ENCODE measurements around the gene FLT4. TPM values are rescaled to one million over a fixed set of nuclear protein-coding genes. Genes with fewer than 3 reads are reported as not detected.
"Not testable (repeated sequence)": the region's sequence is repeated elsewhere in the genome, so short reads cannot be mapped to it uniquely, and the experiment has no call there.

The FLT4 gene
- polyA plus RNA-seq, 3 donors = not detected

DNA sequence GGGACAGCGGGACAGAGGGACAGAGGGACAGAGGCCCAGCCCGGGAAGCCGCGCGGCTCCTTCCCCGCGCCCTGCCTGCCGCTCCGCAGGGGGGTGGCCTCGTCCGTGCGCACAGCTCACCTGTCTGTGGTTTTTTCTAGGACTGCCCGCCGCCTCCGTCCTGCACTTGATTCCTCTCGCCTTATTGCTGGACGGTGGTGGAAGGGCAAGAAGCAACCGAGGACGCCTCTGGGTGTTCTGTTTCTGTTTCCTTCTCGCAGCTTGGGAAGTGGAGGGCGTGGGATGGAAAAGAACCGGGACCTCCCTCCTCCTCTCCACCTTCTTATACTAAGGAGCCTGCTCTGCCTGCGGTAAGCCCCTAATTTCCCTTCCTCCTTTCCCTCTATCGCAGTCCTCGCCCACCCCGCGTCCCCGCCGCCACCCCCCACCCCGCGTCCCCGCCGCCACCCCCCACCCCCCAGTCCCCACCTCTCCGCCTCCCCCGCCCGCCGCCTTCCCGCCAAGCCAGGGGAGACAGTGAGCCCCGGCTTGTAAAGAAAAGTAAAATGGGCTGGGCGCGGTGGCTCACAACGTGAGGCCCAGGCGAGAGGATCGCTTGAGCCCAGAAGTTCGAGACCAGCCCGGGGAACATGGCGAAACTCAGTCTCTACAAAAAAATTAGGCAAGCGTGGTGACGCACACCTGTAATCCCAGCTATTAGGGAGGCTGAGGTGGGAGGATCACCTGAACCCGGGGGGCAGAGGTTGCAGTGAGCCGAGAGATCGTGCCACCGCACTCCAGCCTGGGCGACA lies 9.6 kb upstream of the FLT4 start:
- no peaks in the 10 kb centered on the region for H3K79me2 ChIP-seq (ENCODE audit: insufficient read depth, low read length)
- no peaks in the 10 kb centered on the region for H3K4me1 Mint-ChIP-seq
- no peak overlapping the region for H3K4me3 ChIP-seq (replicated peaks in 1 of 3; ENCODE audit: low read depth in 2 of 3, low read length in 3 of 3)
- no peaks in the 10 kb centered on the region for H4K20me1 ChIP-seq (ENCODE audit: insufficient read depth, low read length)
- no peak overlapping the region for H3K9ac ChIP-seq (ENCODE audit: insufficient read depth, low read length, poor library complexity, severe bottlenecking)
- no peaks in the 10 kb centered on the region for H3K36me3 Mint-ChIP-seq
- no peaks in the 10 kb centered on the region for H3K4me1 ChIP-seq (ENCODE audit: control insufficient read depth in 1 of 2, insufficient read depth in 2 of 2, low read length in 2 of 2)
- H3K27ac ChIP-seq (ENCODE audit: low read depth in 1 of 2, low read length in 2 of 2) = no peak overlapping the region
- H3K9me3 Mint-ChIP-seq = peaks cover 0 to 7% (median 3%) of the 10 kb centered on the region in 7 donors
- DNase-seq = no peak
- intact Hi-C loops (cut with micrococcal nuclease) = no loop called here
- WGBS (ENCODE audit: insufficient coverage) = 46% methylated on average over 22 of the region's 54 CpGs
- H3K36me3 ChIP-seq (replicated peaks in 1 of 2; ENCODE audit: control insufficient read depth in 1 of 2, insufficient read depth in 2 of 2, low read length in 2 of 2) = no peaks in the 10 kb centered on the region
- peak overlapping the region in 1 of 2 donors; percentile 43 for H3K4me3 Mint-ChIP-seq
- H3K27me3 Mint-ChIP-seq (ENCODE audit: low read depth in 3 of 3) = peaks cover 33 to 54% (median 37%) of the 10 kb centered on the region in 3 donors
- no peak overlapping the region for H2AFZ ChIP-seq (ENCODE audit: insufficient read depth, low read depth, low read length, poor library complexity, severe bottlenecking)
- H3K9me3 ChIP-seq (replicated peaks in 1 of 2; ENCODE audit: control insufficient read depth in 1 of 2, insufficient read depth in 1 of 2, low read length in 2 of 2) = no peaks in the 10 kb centered on the region
- TF ChIP-seq, protein P1, sequence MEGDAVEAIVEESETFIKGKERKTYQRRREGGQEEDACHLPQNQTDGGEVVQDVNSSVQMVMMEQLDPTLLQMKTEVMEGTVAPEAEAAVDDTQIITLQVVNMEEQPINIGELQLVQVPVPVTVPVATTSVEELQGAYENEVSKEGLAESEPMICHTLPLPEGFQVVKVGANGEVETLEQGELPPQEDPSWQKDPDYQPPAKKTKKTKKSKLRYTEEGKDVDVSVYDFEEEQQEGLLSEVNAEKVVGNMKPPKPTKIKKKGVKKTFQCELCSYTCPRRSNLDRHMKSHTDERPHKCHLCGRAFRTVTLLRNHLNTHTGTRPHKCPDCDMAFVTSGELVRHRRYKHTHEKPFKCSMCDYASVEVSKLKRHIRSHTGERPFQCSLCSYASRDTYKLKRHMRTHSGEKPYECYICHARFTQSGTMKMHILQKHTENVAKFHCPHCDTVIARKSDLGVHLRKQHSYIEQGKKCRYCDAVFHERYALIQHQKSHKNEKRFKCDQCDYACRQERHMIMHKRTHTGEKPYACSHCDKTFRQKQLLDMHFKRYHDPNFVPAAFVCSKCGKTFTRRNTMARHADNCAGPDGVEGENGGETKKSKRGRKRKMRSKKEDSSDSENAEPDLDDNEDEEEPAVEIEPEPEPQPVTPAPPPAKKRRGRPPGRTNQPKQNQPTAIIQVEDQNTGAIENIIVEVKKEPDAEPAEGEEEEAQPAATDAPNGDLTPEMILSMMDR (IDR thresholded peaks at IDR 0.05) = no peak
- H3K27me3 ChIP-seq (ENCODE audit: control insufficient read depth in 2 of 2, insufficient read depth in 2 of 2, low read length in 2 of 2) = peaks cover 0 to 18% of the 10 kb centered on the region in 2 donors
- no peak overlapping the region for H3K4me2 ChIP-seq (replicated peaks; ENCODE audit: extremely low read depth, low read length, poor library complexity, severe bottlenecking)
- no peak overlapping the region for H3K27ac Mint-ChIP-seq

DNA sequence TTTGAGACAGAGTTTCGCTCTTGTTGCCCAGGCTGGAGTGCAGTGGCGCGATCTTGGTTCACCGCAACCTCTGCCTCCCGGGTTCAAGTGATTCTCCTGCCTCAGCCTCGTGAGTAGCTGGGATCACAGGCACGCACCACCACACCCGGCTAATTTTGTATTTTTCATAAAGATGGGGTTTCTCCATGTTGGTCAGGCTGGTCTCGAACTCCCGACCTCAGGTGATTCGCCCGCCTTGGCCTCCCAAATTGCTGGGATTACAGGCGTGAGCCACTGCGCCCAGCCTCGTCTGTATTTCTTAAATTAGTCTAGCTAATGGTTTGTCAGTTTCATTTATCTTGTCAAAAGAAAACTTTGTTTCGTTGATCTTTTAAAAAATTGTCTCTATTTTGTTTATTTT lies 5.8 kb upstream of the FLT4 start:
- H3K4me2 ChIP-seq (replicated peaks; ENCODE audit: extremely low read depth, low read length, poor library complexity, severe bottlenecking); H3K9me3 Mint-ChIP-seq; H3K4me1 ChIP-seq (ENCODE audit: control insufficient read depth in 1 of 2, insufficient read depth in 2 of 2, low read length in 2 of 2); H3K27ac Mint-ChIP-seq; H3K36me3 ChIP-seq (replicated peaks in 1 of 2; ENCODE audit: control insufficient read depth in 1 of 2, insufficient read depth in 2 of 2, low read length in 2 of 2); H4K20me1 ChIP-seq (ENCODE audit: insufficient read depth, low read length); H3K4me1 Mint-ChIP-seq; intact Hi-C loops (cut with micrococcal nuclease); H3K9me3 ChIP-seq (replicated peaks in 1 of 2; ENCODE audit: control insufficient read depth in 1 of 2, insufficient read depth in 1 of 2, low read length in 2 of 2); H2AFZ ChIP-seq (ENCODE audit: insufficient read depth, low read depth, low read length, poor library complexity, severe bottlenecking); H3K4me3 Mint-ChIP-seq; DNase-seq; H3K27ac ChIP-seq (ENCODE audit: low read depth in 1 of 2, low read length in 2 of 2); H3K4me3 ChIP-seq (replicated peaks in 1 of 3; ENCODE audit: low read depth in 2 of 3, low read length in 3 of 3); H3K9ac ChIP-seq (ENCODE audit: insufficient read depth, low read length, poor library complexity, severe bottlenecking); H3K36me3 Mint-ChIP-seq; H3K79me2 ChIP-seq (ENCODE audit: insufficient read depth, low read length): not testable (repeated sequence)
- WGBS (ENCODE audit: insufficient coverage) = 100% methylated on average over 11 of the region's 16 CpGs
- H3K27me3 Mint-ChIP-seq (ENCODE audit: low read depth in 3 of 3) = peaks cover 42 to 66% (median 55%) of the 10 kb centered on the region in 3 donors
- peaks cover 9 to 38% of the 10 kb centered on the region in 2 donors for H3K27me3 ChIP-seq (ENCODE audit: control insufficient read depth in 2 of 2, insufficient read depth in 2 of 2, low read length in 2 of 2)

Data from CD14-positive monocyte (primary cell).